Measurements from ENCODE around the gene LIMCH1.
"Not testable (repeated sequence)": the region's sequence is repeated elsewhere in the genome, so short reads cannot be mapped to it uniquely, and the experiment has no call there.

LIMCH1 gene

DNA sequence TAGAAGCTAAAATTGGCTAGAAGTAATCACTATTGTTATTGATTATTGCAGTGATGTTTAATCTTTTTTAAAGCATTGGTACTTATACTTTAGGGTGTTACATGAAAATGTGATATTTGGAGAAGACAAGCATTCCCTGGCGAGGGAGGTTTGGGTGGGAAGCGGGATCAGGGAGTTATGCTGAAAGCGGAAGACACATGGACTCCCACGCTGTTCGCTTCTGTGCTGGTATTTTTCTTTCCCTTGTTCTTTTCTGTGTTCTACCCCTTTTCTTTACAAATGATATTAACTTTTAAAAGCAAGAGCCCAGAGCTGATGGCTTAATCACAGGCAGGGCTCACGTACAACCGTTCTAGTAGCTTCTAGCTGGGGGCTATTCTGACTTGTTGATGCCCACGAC lies 148.9 kb downstream of the LIMCH1 start:
- DNase-seq (ENCODE audit: low spot score), result no peak

DNA sequence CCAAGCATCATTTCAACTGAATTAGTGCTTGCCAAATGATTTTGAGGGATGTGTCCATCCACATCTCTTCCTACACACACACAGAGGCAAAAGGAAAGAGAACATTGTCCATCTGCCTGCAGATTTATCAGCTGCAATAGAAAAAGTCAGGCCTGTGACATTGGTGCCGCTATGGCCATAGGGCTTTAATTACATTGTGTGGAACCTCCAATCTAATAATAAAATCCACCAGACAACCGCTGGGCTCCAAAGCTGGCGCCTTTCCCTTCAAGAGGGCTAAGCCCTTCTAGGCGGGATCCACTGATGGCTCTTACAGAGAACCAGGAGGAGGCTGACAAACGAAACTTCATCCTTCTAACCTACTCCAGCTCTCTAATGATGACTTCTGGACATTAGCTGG lies 150.0 kb downstream of the LIMCH1 start:
- DNase-seq (ENCODE audit: low spot score), result no peak

DNA sequence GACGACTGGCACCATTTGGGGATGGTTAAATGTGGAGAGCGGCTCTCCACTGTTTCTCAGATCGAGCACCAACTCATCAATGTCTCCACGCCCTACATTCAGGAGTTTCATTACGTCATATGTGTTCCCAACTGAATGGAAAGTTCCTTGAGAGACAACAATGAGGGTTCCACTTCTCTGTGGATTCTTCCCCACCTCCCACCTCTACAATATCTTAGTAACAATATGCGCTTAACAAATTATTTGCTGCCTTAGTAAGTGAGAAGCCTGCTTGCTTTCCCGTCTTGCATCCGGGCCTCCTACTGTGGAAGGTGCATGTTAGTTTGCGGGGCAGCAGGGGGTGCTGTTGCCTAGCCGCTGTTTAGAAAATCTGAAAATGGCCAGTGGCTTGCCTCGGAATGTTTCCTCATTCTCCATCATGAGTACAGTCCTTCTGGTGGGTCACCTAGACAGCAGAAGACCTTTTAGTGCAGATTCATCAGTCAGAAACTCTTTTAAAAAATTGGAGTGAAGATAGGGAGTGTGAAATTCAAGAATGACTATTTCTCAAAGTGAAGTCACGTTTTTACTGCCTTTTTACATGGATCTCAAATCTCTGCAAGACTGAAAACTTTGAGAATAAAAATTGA lies 154.9 kb downstream of the LIMCH1 start:
- DNase-seq (ENCODE audit: low spot score), result peak; percentile 75

DNA sequence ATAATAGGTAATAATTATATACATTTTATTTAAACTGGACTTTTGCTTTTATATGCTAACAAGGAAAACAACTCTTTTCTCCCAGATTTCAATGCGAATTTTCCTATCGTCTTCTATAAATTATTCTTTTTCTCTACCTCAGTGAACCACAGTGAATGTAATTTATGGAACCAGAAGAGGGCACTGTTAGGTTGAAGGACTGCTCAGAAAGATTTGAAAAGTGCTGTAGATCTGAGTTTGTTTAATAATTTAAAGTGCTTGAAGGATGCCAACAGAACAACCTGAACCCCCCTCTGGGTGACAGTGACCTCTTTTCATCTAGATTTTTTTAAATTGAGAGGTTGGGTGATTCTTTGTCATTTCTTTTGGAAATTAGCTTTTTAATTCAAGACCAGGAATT lies 155.7 kb downstream of the LIMCH1 start:
- DNase-seq (ENCODE audit: low spot score), result peak; percentile 53

DNA sequence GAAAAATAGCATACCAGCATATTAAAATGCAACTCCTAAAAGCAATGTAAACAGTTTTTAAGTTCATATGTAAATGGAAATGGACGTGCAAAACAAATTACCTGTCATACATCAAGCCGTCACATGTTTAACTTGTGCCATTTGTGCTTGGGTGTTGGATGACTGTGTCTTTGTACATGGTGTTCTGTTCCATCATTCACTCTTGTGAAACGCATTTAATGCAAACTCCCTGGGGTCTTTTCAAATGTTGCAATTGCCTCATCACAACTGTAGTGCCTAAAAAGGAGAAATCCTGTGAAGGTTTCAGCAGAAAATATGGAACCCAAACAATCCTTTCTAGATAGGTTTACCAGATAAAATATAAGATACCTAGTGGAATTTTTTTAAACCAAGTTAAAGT lies 158.2 kb downstream of the LIMCH1 start:
- DNase-seq (ENCODE audit: low spot score), result no peak

DNA sequence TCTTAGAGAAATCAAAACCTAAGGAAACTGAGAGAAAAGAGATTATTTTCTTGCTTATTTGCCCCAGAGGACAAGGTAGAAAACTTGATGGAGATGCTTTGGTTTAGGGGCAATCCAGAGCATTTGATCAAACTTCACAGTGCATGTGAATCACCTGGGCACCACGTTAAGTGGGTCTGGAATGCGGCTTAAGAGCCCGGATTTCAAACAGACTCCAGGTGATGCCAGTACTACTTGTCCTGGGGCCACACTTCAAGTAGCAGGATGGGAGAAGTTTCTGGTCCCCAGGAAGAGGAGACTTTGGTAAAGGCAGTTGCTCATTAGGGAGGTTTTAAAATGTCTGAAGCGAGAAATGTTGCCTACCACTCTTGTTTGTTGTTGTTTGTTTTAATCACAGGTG lies 158.8 kb downstream of the LIMCH1 start:
- no peak for DNase-seq (ENCODE audit: low spot score)

DNA sequence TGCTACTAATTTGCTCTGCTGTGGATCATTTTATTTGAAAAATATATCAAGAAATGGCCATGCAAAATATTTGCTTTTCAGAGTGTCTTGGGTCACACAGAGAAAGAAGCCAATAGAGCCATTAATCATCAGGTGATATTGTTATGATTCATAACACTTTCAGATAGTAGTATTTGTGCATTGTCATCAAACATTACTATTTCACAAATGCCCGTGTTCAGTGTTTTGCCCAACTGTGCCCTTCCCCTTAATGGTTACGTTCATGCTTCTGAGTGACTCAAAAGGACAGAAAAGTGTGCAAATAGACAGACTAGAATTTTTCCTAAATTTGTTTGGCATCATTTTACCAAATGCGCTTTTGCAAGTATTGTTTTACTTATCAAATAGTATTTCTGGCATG lies 164.0 kb downstream of the LIMCH1 start:
- no peak for DNase-seq (ENCODE audit: low spot score)

DNA sequence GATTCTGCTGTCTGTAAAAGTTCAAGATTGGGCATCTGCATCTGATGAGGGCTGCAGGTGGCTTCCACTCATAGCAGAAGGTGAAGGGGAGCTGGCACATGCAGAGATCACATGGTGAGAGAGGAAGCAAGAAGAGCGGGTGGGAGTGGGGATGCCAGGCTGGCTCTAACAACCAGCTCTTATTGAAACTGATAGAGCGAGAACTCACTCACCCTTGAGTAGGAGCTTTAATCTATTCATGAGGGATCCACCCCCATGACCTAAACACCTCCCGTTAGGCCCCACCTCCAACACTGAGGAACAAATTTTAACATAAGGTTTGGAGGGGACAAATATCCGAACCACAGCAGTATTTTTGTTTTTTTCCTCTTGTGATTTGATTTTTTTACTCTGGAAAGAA lies 164.8 kb downstream of the LIMCH1 start:
- DNase-seq (ENCODE audit: low spot score), result no peak

DNA sequence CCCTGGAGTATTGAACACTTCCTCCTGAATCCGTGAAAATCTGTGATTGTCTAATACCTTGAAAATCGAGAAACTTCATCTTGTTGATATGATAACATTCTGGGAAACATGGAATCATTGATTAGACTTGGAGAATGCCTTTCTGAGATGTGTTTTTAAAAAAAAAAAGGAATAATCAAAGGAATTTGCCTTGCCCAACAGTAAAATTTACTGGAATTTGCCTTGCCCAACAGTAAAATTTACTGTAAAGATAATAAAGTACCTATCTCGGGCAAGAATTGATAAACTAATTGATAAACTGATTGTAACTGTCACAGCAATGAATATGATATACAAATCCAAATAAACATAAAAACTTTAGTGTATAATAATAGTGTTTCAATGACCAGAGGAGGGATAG lies 165.8 kb downstream of the LIMCH1 start:
- peak; percentile 15 for DNase-seq (ENCODE audit: low spot score)

DNA sequence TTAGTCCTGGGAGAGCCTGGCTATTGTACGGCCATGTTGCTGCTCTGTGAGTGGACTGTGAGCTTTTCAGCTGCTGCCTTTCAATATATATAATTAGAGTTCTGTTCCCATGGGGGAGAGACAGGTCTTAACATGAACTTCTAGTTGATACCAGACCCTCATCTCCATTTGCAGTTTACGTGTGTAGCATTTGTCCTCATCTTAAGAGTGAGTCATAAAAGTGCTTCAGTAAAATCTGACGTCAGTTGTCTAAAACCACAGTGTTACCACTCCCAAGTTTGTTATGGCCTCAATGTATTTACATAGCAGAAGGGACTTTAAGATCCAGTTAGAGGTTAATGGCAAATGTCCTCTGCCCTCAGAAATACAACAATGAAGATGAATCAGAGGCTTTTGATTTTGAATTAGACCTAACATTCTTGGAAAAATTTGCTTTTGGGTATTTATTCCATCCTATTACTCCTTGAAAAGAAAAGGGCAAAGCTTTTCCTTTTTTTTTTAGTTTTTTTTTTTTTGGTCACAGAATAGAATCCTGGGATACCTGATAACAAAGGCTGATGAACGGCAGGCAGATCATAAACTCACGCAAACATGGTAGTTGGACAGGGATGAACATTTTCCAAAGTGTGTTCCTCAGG lies 172.0 kb downstream of the LIMCH1 start:
- DNase-seq (ENCODE audit: low spot score), result peak; percentile 84

DNA sequence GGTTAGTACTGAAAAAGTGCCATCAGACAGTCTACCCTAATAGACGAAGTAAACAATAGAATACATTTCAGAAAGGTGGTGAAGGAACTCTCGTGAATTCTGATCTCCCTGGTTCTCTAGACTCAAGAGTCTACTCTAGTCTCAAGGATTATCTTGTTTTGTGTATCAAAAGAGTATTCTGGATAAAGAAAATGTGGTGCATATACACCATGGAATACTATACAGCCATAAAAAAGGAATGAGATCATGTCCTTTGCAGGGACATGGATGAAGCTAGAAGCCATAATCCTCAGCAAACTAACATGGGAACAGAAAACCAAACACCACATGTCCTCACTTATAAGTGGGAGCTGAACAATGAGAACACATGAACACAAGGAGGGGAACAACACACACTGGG lies 173.7 kb downstream of the LIMCH1 start:
- not testable (repeated sequence) for DNase-seq (ENCODE audit: low spot score)

DNA sequence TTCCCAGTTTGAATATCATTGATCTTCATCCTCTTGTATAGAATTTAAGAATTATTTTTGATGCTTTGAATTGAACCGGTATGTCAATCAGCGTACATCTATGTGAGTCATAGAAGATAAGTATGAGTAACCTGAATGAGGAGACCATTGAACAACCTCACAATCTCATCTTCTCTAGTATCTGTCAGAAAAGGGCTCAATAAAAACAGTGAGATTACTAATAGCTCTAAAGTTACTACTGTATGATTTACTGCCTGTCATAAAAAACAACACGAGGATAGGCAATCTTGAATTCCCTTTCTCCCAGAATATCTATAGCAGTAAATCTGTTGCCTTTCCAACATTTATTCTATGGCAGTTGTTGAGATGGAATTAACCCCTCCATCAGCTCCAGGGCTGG lies 174.5 kb downstream of the LIMCH1 start:
- DNase-seq (ENCODE audit: low spot score), result peak; percentile 49

DNA sequence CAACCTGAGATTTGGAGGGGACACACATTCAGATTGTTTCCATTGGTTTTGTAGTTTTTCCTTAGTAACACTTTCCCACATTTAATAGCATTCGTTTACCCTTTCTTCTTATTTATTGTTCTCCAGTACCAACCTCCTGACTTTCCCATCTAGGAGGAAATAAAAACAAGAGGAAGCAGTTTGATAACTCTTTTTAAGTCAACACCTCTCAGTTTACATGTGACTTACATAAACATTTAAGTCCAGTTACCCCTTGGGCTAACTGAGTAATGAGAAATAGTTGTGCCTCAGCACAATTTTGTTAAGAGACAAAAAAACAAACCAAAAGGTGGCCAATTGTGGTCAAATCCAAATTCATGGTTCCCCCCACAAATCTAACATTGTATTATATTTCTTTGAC lies 175.8 kb downstream of the LIMCH1 start:
- no peak for DNase-seq (ENCODE audit: low spot score)

DNA sequence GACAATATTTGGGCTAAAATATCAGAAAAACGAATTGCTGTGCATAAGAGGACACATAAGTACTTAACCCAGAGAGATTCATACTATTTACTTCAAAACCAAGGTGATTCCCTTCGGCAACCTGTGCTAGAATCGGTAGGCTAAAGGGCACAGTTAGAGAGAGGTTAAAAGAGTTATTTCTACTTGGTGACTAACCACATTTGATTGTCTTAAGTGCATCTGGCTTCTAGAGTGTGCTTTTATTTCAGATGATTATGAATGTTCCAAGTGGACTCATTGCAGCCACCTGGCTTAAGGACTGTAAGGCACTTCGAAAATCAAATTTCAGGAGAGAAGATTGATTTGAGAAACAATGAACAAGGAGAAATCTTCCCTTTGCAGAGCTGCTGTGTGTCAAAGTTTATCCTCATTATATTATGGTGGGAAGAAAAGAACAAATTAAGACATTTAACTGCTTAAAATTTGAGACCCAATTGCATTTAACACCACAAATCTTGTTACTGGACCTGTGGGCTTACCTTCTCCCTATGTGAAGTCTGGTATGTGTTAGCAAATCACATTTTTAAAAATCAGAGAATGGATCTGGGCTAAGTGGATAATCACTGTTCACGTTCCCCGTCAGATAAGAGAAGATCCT lies 176.5 kb downstream of the LIMCH1 start:
- DNase-seq (ENCODE audit: low spot score), result no peak

DNA sequence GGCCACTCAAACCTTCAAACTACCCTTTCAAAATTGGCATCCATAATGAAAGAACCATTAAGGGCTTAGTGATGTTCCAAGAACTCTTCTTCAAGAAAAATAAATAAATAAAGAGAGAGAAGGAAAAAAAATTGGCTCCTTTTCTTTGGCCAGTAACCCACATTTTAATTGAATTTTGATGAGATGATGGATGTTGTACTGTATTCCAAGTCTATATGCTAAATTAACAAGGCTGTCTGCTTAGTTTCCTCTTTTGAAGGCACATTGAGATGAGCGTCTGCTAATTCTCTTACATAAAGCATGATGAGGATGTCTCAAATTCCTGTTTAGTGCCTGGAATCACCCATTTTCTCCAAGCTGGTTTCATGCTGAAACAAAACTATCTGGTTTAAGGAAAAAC lies 177.2 kb downstream of the LIMCH1 start:
- DNase-seq (ENCODE audit: low spot score), result no peak

DNA sequence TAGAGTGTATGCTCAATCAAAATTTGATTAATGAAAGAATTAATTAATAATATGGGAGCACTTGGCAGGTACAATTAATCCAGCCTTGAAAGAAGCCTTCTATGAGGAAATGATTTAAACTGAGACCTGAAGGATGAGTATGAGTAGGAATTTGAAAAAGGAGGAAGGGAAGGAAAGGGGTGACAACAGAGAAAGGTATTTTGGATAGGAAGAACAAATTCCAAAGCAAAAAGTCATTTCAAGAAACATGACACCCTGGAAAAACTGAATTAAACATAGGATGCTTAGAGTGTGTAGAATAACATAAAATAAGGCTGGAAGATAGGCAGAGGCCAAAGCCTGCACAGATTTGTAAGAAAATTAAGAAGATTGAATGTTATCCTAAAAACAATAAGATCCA lies 180.9 kb downstream of the LIMCH1 start:
- DNase-seq (ENCODE audit: low spot score), result no peak

DNA sequence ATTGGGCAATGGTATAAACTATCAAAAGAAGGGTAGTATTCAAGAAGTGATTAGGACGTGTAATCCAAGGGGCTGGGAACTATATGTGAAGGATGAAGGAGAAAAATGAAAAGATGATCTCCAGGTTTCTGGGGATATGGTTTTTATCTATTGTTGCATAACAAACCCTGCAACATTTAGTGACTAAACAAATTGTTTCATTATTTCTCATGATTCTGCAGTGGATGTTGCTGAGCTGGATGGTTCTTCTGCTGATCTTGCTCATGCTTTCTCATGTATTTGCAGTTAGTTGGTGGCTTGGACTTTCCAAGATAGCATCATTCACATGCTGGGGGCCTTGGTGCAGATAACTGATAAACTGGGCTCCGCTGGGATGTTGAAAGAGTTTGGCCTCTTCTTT lies 181.5 kb downstream of the LIMCH1 start:
- no peak for DNase-seq (ENCODE audit: low spot score)

DNA sequence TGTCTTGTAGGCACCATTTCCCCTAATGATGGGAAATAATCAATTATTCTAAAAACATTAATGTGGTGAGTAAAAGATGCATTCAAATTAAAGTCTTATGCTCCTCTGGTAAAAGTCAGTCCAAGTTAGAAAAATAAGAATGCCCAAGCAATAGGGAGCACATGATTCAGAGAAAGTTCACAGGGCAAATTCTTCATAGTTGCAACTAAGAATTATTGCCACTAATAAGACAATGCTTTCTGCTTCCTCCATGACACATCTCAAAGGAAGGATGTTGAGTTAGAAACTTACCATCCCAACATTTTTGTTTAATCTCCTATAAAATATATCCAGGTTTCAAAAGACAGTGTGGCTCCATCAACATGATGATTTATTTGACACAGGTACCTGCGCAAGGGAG lies 184.2 kb downstream of the LIMCH1 start:
- DNase-seq (ENCODE audit: low spot score), result no peak

DNA sequence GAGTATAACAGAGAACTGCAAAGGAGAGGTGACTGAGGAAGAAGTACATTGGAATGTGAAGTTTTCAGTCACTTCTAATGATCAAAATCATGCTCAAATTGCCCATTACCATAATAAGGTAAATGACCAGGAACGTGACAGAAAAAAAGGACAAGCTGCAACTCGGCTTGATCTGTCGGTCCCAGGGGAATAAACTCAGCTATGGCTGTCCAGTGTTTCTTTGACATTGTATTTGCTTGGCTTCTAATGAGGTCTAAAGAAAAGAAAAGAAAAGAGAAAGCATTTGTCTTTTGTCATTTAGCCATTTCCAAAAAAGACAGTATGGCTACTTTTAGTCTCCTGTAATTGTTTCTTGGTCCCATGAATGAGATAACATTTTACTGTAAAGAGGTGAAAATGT lies 185.3 kb downstream of the LIMCH1 start:
- DNase-seq (ENCODE audit: low spot score), result no peak

DNA sequence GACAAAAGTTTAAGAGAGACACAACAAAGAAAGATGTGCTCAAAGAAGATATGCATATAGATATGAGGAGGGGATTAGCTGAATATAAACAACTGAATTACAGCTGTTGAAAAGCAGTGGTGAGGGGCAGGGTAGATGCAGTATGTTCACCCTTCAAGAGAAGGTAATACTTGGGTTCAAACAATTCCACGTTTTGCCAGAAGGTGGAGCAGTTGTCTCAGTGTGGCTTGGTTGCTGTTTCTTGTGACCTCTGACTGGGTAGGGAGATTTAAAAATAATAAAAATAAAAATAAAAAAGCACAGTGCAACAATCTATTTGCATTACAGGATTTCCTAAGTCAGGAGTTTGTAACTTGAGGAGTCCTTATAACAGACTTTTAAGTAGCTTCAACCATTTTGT lies 187.3 kb downstream of the LIMCH1 start:
- DNase-seq (ENCODE audit: low spot score), result no peak

DNA sequence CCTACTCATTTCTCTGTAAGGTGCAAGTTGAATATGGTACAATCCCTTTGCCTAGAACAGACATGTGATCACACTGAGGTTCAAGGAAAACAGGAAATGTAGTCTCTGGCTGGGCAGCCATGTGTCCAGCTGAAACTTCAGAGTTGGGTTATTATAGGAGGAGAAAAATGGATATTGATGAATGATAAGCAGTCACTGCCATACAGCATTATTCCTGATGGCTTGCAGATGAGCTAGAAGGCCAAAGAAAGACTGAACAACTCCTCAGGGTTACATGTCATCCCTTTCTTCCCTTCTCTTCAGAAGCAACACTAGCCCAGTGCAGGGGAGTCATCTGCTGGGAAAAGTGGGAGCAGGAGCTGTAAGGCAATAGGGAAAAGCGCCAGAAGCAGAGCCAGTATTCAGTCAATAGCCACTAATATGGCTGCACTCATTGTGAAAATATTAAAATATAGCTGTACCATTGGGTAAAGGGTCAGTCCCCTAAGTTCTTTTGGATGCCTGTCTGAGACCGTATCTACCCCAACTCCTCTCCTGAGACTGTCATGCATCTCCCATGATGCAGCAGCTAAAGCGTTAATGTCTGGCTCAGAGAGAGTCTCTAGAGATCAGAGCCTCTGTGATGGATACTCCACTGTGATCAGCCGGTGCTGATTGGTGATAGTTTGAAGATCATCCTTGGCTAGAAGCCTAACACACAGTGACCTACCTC lies 190.1 kb downstream of the LIMCH1 start:
- no peak for DNase-seq (ENCODE audit: low spot score)

DNA sequence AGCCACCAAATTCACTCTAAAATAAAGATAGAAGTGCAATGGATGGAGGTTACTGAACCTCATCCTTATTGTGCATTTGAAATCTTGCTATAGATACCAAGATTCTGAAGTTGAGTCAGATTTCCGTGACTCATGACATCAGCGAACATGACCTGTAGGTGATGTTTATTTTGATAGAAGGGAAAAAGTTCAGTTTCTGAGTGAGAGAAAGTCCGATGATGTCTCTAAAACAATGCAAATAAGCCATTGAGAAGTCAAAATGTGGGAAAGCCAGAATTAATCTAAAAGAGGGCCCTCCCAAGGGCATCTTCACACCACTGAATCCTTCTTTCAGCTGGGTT lies 190.6 kb downstream of the LIMCH1 start:
- DNase-seq (ENCODE audit: low spot score), result no peak

DNA sequence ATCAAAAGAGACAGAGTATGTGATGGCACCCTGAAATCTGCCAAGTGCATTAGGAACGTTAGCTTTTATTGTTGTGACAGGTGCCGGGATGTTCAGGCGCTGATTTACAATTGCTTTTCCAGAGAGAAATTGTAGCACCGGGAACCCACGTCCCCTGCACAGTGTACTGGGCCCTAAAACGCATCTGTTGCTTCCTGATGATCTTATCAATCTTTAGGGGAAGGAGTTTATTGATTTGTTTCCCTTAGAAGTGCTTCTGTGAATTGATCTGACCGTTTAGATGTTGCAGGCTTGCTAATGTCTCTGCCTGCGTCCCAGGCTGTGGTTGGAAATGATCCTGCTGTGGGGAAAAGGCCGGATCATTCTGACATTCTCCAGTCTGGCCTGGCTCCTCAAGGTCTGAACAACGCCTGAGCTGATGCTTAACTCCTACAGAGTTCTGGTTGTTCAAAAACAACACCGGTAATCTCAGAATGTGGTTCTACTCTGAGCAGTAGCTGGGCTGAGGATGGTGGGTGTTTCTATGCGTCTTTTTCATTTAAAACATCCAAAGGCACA lies 193.7 kb downstream of the LIMCH1 start:
- DNase-seq (ENCODE audit: low spot score), result no peak
